ENCODE measurements around the gene CHD2. TPM values are rescaled to one million over a fixed set of nuclear protein-coding genes. Genes with fewer than 3 reads are reported as not detected.
"Not testable (repeated sequence)": the region's sequence is repeated elsewhere in the genome, so short reads cannot be mapped to it uniquely, and the experiment has no call there.

CHD2 gene
- total RNA-seq, 1 donor from 2014 or later = 93.4 TPM

DNA sequence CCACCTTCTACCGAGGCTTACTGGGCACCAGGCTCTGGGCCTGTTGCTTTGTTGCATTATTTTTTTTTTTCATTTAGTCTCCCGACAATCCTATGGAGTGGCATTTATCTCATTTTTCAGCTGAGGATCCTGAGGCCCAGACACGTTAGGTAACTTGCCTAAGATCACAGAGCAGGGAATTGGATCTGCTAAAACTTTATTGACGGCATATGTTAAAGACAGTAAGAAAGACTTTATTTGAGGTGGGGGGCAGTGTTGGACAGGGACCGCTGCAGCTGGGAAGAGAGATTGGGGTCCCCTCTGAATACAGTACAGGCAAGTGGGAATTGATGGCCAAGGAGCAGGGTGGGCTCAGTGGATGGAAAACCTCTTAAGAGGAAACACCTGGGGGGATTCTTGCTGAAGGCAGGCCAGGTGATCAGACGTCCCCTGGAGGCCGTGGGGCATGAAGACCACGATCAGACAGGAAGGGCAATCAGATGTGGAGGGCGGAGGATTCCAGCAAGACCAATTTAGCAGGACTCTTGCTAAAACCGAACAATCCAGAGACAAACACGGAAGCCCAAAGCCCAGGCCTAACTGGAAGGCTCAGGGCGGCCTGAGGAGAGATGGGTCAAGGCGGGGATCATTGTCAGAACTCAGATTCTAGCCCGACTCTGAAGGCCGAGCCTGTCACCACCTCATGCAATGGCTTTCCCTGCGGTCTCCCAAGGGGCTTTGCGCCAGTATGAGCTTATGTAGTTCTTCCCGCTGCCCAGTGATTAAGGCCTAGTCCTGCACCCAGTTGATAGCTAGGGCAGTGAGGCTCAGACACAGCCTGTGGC, 135.2 kb downstream of the CHD2 start:
- H3K27ac Mint-ChIP-seq (ENCODE audit: unreplicated experiment) = peak overlapping the region; percentile 62
- TF ChIP-seq, protein P1, sequence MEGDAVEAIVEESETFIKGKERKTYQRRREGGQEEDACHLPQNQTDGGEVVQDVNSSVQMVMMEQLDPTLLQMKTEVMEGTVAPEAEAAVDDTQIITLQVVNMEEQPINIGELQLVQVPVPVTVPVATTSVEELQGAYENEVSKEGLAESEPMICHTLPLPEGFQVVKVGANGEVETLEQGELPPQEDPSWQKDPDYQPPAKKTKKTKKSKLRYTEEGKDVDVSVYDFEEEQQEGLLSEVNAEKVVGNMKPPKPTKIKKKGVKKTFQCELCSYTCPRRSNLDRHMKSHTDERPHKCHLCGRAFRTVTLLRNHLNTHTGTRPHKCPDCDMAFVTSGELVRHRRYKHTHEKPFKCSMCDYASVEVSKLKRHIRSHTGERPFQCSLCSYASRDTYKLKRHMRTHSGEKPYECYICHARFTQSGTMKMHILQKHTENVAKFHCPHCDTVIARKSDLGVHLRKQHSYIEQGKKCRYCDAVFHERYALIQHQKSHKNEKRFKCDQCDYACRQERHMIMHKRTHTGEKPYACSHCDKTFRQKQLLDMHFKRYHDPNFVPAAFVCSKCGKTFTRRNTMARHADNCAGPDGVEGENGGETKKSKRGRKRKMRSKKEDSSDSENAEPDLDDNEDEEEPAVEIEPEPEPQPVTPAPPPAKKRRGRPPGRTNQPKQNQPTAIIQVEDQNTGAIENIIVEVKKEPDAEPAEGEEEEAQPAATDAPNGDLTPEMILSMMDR (conservative IDR thresholded peaks at IDR 0.05) = no peak
- peaks cover 2% of the 10 kb centered on the region for H3K9me3 Mint-ChIP-seq
- peaks cover 27% of the 10 kb centered on the region for H3K36me3 Mint-ChIP-seq (ENCODE audit: low read depth)
- peaks cover 50% of the 10 kb centered on the region for H3K27me3 Mint-ChIP-seq (ENCODE audit: low read depth)
- H3K4me3 Mint-ChIP-seq = peak overlapping the region; percentile 84
- peaks cover 63% of the 10 kb centered on the region for H3K4me1 Mint-ChIP-seq
- DNase-seq (ENCODE audit: low read depth, low spot score) = no peak

DNA sequence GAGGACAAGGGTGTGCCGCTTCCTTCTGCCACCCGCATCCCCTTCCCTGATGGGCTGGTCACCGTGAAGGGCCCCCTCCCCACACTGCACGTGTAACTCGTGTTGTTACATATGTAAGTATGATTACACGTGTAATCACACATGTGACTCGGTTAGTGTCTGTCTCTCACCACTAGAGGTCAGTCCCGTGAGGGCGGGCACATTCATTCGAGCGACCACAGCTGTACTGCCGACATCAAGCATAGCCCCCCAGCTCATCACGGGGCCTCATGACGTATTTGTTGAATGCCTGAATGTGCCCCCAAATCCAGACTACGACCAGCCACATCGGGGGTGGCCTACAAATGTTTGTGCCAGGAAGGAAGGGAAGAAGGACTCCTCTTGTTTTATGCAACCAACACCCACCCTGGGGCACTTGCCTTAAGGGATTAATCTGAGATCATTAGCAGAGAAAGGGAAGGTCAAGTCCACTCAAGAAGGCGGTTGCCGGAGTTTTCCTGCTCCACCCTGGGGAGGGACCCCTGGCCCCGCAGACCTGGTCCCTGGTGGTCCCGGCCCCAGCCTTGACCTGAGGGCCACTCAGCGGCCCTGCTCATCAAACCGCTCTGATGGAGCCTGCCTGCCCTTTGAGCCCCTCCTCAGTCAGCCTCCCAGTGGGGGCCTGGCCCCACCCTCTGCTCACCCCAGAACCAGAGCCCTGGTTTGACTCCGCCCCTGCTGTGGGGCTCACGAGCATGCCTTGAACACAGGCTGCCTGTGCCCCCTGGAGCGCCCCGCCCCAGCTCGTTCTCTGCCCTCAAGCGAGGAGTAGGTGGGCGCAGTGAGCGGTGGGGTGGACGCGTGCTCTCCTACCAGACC, 136.1 kb downstream of the CHD2 start:
- peak; percentile 59 for DNase-seq (ENCODE audit: low read depth, low spot score)
- TF ChIP-seq, protein P1 (conservative IDR thresholded peaks at IDR 0.05) = peak; percentile 70
- H3K27ac Mint-ChIP-seq (ENCODE audit: unreplicated experiment) = no peak overlapping the region
- peak overlapping the region; percentile 84 for H3K4me3 Mint-ChIP-seq
- H3K4me1 Mint-ChIP-seq = peaks cover 63% of the 10 kb centered on the region
- H3K27me3 Mint-ChIP-seq (ENCODE audit: low read depth) = peaks cover 52% of the 10 kb centered on the region
- peaks cover 2% of the 10 kb centered on the region for H3K9me3 Mint-ChIP-seq
- peaks cover 31% of the 10 kb centered on the region for H3K36me3 Mint-ChIP-seq (ENCODE audit: low read depth)

GRCh38 chr15:93036951-93037819, 137.1 kb downstream of the CHD2 start:
- Mint-ChIP-seq H3K36me3 (ENCODE audit: low read depth) (peaks cover 31% of the 10 kb centered on the region), H3K27me3 (ENCODE audit: low read depth) (peaks cover 51% of the 10 kb centered on the region), H3K27ac (ENCODE audit: unreplicated experiment) (peak overlapping the region; percentile 72), H3K4me1 (peaks cover 60% of the 10 kb centered on the region), H3K9me3 (peaks cover 2% of the 10 kb centered on the region), H3K4me3 (peak overlapping the region; percentile 67)
- TF ChIP-seq, protein P1 (conservative IDR thresholded peaks at IDR 0.05) = no peak
- no peak for DNase-seq (ENCODE audit: low read depth, low spot score)

- TF ChIP-seq, protein P1 (conservative IDR thresholded peaks at IDR 0.05) = no peak
- H3K4me3 Mint-ChIP-seq = peak overlapping the region; percentile 67
- H3K27ac Mint-ChIP-seq (ENCODE audit: unreplicated experiment) = peak overlapping the region; percentile 72
- peaks cover 53% of the 10 kb centered on the region for H3K27me3 Mint-ChIP-seq (ENCODE audit: low read depth)
- H3K4me1 Mint-ChIP-seq = peaks cover 59% of the 10 kb centered on the region
- no peak for DNase-seq (ENCODE audit: low read depth, low spot score)
- no peaks in the 10 kb centered on the region for H3K9me3 Mint-ChIP-seq
- peaks cover 34% of the 10 kb centered on the region for H3K36me3 Mint-ChIP-seq (ENCODE audit: low read depth)
These were observed 137.9 kb downstream of the CHD2 start for GRCh38 chr15:93037820-93038705.

DNA sequence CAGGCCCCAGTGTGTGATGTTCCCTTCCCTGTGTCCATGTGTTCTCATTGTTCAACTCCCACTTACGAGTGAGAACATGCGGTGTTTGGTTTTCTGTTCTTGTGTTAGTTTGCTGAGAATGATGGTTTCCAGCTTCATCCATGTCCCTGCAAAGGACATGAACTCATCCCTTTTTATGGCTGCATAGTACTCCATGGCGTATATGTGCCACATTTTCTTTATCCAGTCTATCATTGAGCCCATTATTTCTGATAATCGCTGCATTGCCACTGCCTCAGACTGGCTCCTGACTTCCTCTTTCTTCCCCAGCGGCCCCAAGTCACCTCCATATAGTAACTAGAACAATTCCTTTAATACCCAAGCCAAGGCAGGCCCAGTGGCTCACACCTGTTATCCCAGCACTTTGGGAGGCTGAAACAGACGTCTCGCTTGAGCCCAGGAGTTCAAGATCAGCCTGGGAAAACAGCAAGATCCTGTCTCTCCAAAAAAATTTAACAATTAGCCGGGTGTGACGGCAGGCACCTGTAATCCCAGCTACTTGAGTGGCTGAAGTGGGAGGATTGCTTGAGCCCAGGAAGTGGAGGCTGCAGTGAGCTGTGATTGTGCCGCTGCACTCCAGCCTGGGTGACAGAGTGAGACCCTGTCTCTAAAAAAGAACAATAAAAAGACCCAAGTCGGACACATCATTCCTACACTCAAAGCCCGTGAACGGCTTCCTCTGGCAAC, 139.6 kb downstream of the CHD2 start:
- peak overlapping the region; percentile 76 for H3K4me3 Mint-ChIP-seq
- peaks cover 46% of the 10 kb centered on the region for H3K27me3 Mint-ChIP-seq (ENCODE audit: low read depth)
- peaks cover 55% of the 10 kb centered on the region for H3K4me1 Mint-ChIP-seq
- not testable (repeated sequence) for H3K27ac Mint-ChIP-seq (ENCODE audit: unreplicated experiment); H3K9me3 Mint-ChIP-seq; DNase-seq (ENCODE audit: low read depth, low spot score)
- peaks cover 33% of the 10 kb centered on the region for H3K36me3 Mint-ChIP-seq (ENCODE audit: low read depth)

Measured in neural crest cell (in vitro differentiated cells).